GM12878 (cell line): Measurements from ENCODE around the gene PRC1. TPM values are rescaled to one million over a fixed set of nuclear protein-coding genes. Genes with fewer than 3 reads are reported as not detected.
A peak's percentile ranks its signal among the peaks of the same experiment; 100 is the strongest.

ENCODE experiments used
- ATAC-seq: fragments of 200-7000 bp; cut with Tn5 transposase; 3 replicates; pipeline ENCODE4 v1.9.1; 2020; ENCODE audit warnings: mild to moderate bottlenecking, moderate library complexity
- Bru-seq: library from RNA; stranded (reverse); fragments of 400-500 nt; gene quantifications from one replicate; lab custom pipeline; 2021; lab: Mats Ljungman, UMichigan
- BruChase-seq, 2 experiments: library from RNA; stranded (reverse); fragments of 400-500 nt; gene quantifications; one replicate each; lab custom pipeline; 2021; lab: Mats Ljungman, UMichigan
- BruUV-seq: library from RNA; stranded (reverse); fragments of 400-500 nt; replicated peaks from 2 replicates; lab custom pipeline; 2021; lab: Mats Ljungman, UMichigan
- CTCF ChIA-PET: fragments of 300-600 bp; sonication (Branson Sonifier 250); formaldehyde crosslinking; extraction: SDS; loops from one replicate; lab custom pipeline; 2021; ENCODE audit warnings: inconsistent platforms; lab: Yijun Ruan, JAX
- POLR2A ChIA-PET: fragments of 350-600 bp; formaldehyde crosslinking; extraction: SDS; loops from one replicate; lab custom pipeline; 2021; ENCODE audit warnings: inconsistent platforms; lab: Charles Lee
- RAD21 ChIA-PET: fragments of 300-600 bp; sonication (Branson Sonifier 250); formaldehyde crosslinking; loops from one replicate; lab custom pipeline; 2023; ENCODE audit warnings: antibody characterized with exemption; ENCODE audit not compliant: unreplicated experiment; lab: Charles Lee
- SMC1A ChIA-PET: fragments of 300-600 bp; sonication (Branson Sonifier 250); formaldehyde crosslinking; loops from one replicate; lab custom pipeline; 2023; ENCODE audit not compliant: unreplicated experiment, uncharacterized antibody; lab: Charles Lee
- DNase-seq: peaks from one replicate; pipeline ENCODE4 v3.0.0-alpha.2; 2011; ENCODE audit warnings: low read depth, low spot score
- FAIRE-seq: peaks from 3 replicates; lab custom pipeline; 2011; peaks lifted over from hg19 to GRCh38; lab: Jason Lieb, UNC
- H2AFZ ChIP-seq: 2 replicates; pipeline ENCODE4 v1.6.0; 2011; ENCODE audit warnings: low read depth, low read length, control low read depth; ENCODE audit not compliant: control insufficient read depth
- H3K27ac ChIP-seq: 2 replicates; pipeline ENCODE4 v1.5.1; 2011; ENCODE audit warnings: control low read depth; ENCODE audit not compliant: control insufficient read depth, insufficient read depth
- H3K27me3 ChIP-seq, 2 experiments: replicated peaks in 1 of 2; 2 replicates each; pipeline versions ENCODE4 v1.6.0 to v1.6.1; 2011; ENCODE audit warnings: low read length in 1 of 2; ENCODE audit not compliant: control insufficient read depth in 2 of 2, insufficient read depth in 2 of 2
- H3K36me3 ChIP-seq, 2 experiments: 2 replicates each; pipeline ENCODE4 v1.5.1; 2011; ENCODE audit warnings: low read length in 1 of 2; ENCODE audit not compliant: control insufficient read depth in 2 of 2, insufficient read depth in 2 of 2
- H3K4me1 ChIP-seq: 2 replicates; pipeline ENCODE4 v1.6.1; 2011; ENCODE audit warnings: mild to moderate bottlenecking, low read length, moderate library complexity, mixed read lengths; ENCODE audit not compliant: control insufficient read depth, insufficient read depth
- H3K4me2 ChIP-seq: 2 replicates; pipeline ENCODE4 v1.6.0; 2011; ENCODE audit warnings: control low read depth; ENCODE audit not compliant: control insufficient read depth, insufficient read depth
- H3K4me3 ChIP-seq: fragments of 200-600 bp; sonication (generic); 2 replicates; pipeline ENCODE4 v1.5.1; 2016
- H3K79me2 ChIP-seq: 2 replicates; pipeline ENCODE4 v1.6.0; 2011; ENCODE audit warnings: low read length; ENCODE audit not compliant: control insufficient read depth, insufficient read depth
- H3K9ac ChIP-seq: 2 replicates; pipeline ENCODE4 v1.8.0; 2011; ENCODE audit warnings: low read length, control low read depth, mixed read lengths; ENCODE audit not compliant: control insufficient read depth, insufficient read depth
- H3K9me3 ChIP-seq: replicated peaks from 3 replicates; pipeline ENCODE4 v1.5.1; 2011; ENCODE audit warnings: mild to moderate bottlenecking, low read length; ENCODE audit not compliant: control insufficient read depth, insufficient read depth
- H4K20me1 ChIP-seq: 2 replicates; pipeline ENCODE4 v1.6.0; 2011; ENCODE audit not compliant: control insufficient read depth, insufficient read depth
- ASH2L ChIP-seq: fragments of 300-600, 200-600 bp; sonication (generic); IDR thresholded peaks from 2 replicates; pipeline ENCODE4 v1.6.1; 2017; ENCODE audit warnings: low read depth, mild to moderate bottlenecking, borderline replicate concordance
- BACH1 ChIP-seq: fragments of 450-650 bp; IDR thresholded peaks from 2 replicates; pipeline ENCODE4 v1.6.1; 2017; ENCODE audit warnings: mild to moderate bottlenecking, borderline replicate concordance
- EGR1 ChIP-seq, 2 experiments: IDR thresholded peaks; 1 replicate in 1 of 2; 2 replicates in 1 of 2; pipeline ENCODE4 v1.6.1; 2011 to 2012; ENCODE audit warnings: low read depth in 2 of 2, low read length in 2 of 2, borderline replicate concordance in 1 of 2, mild to moderate bottlenecking in 1 of 2, moderate library complexity in 1 of 2
- IRF4 ChIP-seq: IDR thresholded peaks from 2 replicates; pipeline ENCODE4 v1.6.1; 2011; ENCODE audit warnings: low read depth, low read length
- JUNB ChIP-seq: IDR thresholded peaks from 2 replicates; pipeline ENCODE4 v1.6.1; 2016; ENCODE audit warnings: antibody characterized with exemption, mild to moderate bottlenecking
- MEF2A ChIP-seq: IDR thresholded peaks from 2 replicates; pipeline ENCODE4 v1.6.1; 2011; ENCODE audit warnings: low read depth, mild to moderate bottlenecking, low read length, moderate library complexity; ENCODE audit not compliant: insufficient read depth
- STAT3 ChIP-seq: IDR thresholded peaks from 2 replicates; pipeline ENCODE4 v1.6.1; 2011; ENCODE audit warnings: low read depth, low read length, improper control_type of control experiment
- ZSCAN29 ChIP-seq: fragments of 450-650 bp; IDR thresholded peaks from 2 replicates; pipeline ENCODE4 v1.6.1; 2017; ENCODE audit warnings: mild to moderate bottlenecking, moderate library complexity
- ZZZ3 ChIP-seq: IDR thresholded peaks from 2 replicates; pipeline ENCODE4 v1.6.1; 2011; ENCODE audit warnings: low read depth; ENCODE audit not compliant: control insufficient read depth, insufficient read length
- WGBS: methylation state at CpG from one replicate; pipeline ENCODE4 v1.1.6; 2016; ENCODE audit warnings: low lambda C conversion rate; ENCODE audit not compliant: insufficient replicate concordance, insufficient coverage; ENCODE audit errors: missing lambda C conversion rate; 5-methylcytosine and 5-hydroxymethylcytosine counted together
- in situ Hi-C: fragments of 300-500 bp; cut with MboI; formaldehyde crosslinking; loops from 9 replicates; pipeline ENCODE4 v1.14.3; 2018; ENCODE audit warnings: mixed read lengths
- intact Hi-C: fragments of 100-400 bp; cut with micrococcal nuclease; formaldehyde crosslinking; loops from one replicate; pipeline ENCODE4 v1.14.2; 2022; ENCODE audit not compliant: unreplicated experiment
- long read RNA-seq, 2 experiments: library from polyadenylated mRNA; unstranded; transcript quantifications; one replicate each; pipeline ENCODE4 v2.0.0, GENCODE V29; 2019 to 2020
- polyA minus RNA-seq, 3 experiments: library from RNA; depleted of rRNA, polyadenylated mRNA; stranded (reverse); fragments of >200 nt; gene quantifications; 2 replicates each; pipeline ENCODE4 v1.2.3, GENCODE V29; 2011
- polyA plus RNA-seq, 11 experiments: library from polyadenylated mRNA; depleted of rRNA in 4 of 11; unstranded in 6 of 11; stranded (reverse) in 5 of 11; fragments of >200 nt; fragmentation: Nextera tagmentation in 4 of 11; fragmentation: Illumina TruSeq in 1 of 11; extraction: Ambion mirVana in 4 of 11; extraction: Trizol in 1 of 11; gene quantifications; 1 replicate in 1 of 11; 2 replicates in 10 of 11; pipeline versions ENCODE4 v1.2.1 to v1.2.3, GENCODE V29; 2011 to 2016; ENCODE audit warnings: inconsistent platforms in 2 of 11, missing spikeins in 2 of 11, low read depth in 1 of 11
- total RNA-seq, 4 experiments: library from RNA; depleted of rRNA in 3 of 4; stranded (reverse); fragments of >200 nt in 3 of 4; fragmentation: Illumina TruSeq in 1 of 4; extraction: Trizol in 1 of 4; gene quantifications; 2 replicates each; pipeline versions ENCODE4 v1.2.1 to v1.2.3, GENCODE V29; 2013 to 2021
- TF ChIP-seq, protein P1 (sequence below): fragments of 450-650 bp; formaldehyde crosslinking; IDR thresholded peaks from 2 replicates; pipeline ENCODE4 v1.4.0; 2022; ENCODE audit warnings: mild to moderate bottlenecking, moderate library complexity

PRC1 gene, protein sequence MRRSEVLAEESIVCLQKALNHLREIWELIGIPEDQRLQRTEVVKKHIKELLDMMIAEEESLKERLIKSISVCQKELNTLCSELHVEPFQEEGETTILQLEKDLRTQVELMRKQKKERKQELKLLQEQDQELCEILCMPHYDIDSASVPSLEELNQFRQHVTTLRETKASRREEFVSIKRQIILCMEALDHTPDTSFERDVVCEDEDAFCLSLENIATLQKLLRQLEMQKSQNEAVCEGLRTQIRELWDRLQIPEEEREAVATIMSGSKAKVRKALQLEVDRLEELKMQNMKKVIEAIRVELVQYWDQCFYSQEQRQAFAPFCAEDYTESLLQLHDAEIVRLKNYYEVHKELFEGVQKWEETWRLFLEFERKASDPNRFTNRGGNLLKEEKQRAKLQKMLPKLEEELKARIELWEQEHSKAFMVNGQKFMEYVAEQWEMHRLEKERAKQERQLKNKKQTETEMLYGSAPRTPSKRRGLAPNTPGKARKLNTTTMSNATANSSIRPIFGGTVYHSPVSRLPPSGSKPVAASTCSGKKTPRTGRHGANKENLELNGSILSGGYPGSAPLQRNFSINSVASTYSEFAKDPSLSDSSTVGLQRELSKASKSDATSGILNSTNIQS
- total RNA-seq (2013; cell fraction: nucleolus; rRNA removed): 219 and 229 TPM in 2 replicates
- total RNA-seq (2014; rRNA removed) (139 and 158 TPM in 2 replicates), total RNA-seq (2014; rRNA removed; fragmentation: Illumina TruSeq; extraction: Trizol) (150 and 156 TPM in 2 replicates), total RNA-seq (2021) (108 and 113 TPM in 2 replicates), polyA plus RNA-seq (2011; rRNA removed) (241 and 262 TPM in 2 replicates), polyA plus RNA-seq (2014; fragmentation: Illumina TruSeq; extraction: Trizol) (161 and 192 TPM in 2 replicates), polyA plus RNA-seq (2014; fragmentation: Nextera tagmentation; extraction: Ambion mirVana) (100 to 1,000 TPM; 100 to 130 TPM), polyA plus RNA-seq (2014; rRNA removed) (118 and 133 TPM in 2 replicates), polyA plus RNA-seq (2016; fragmentation: Nextera tagmentation; extraction: Ambion mirVana) (100 to 1,000 TPM; 109 to 110 TPM), polyA minus RNA-seq (2011; rRNA and poly(A)+ RNA removed) (232 and 236 TPM in 2 replicates), Bru-seq, nascent RNA (percentile 61 among the genes with signal in this experiment), BruChase-seq, experiment 1, labeled RNA remaining after a 6-hour chase (percentile 88 among the genes with signal in this experiment), BruChase-seq, experiment 2, labeled RNA remaining after a 2-hour chase (percentile 88 among the genes with signal in this experiment)
- polyA plus RNA-seq (2011; ENCODE audit: low read depth): 74.2 TPM
- polyA plus RNA-seq (2011; cell fraction: cytosol; rRNA removed): 209 and 229 TPM in 2 replicates
- 514 and 607 TPM in 2 replicates for polyA plus RNA-seq (2011; cell fraction: nucleus; rRNA removed)
- 59.3 and 84.1 TPM in 2 replicates for polyA plus RNA-seq (2012)
- 75.6 and 81.0 TPM in 2 replicates for polyA minus RNA-seq (2011; cell fraction: cytosol; rRNA and poly(A)+ RNA removed)
- polyA minus RNA-seq (2011; cell fraction: nucleus; rRNA and poly(A)+ RNA removed): 105 and 119 TPM in 2 replicates
- long read RNA-seq, experiment 1, full-length matches to known transcripts: 10 of 36 reads
- long read RNA-seq, experiment 1, partial matches to known transcripts: 7 of 36 reads
- long read RNA-seq, experiment 1, other reads (novel, unspliced or antisense): 19 of 36 reads
- long read RNA-seq, experiment 2, full-length matches to known transcripts: 56 of 320 reads
- long read RNA-seq, experiment 2, partial matches to known transcripts: 101 of 320 reads
- long read RNA-seq, experiment 2, other reads (novel, unspliced or antisense): 163 of 320 reads

DNA sequence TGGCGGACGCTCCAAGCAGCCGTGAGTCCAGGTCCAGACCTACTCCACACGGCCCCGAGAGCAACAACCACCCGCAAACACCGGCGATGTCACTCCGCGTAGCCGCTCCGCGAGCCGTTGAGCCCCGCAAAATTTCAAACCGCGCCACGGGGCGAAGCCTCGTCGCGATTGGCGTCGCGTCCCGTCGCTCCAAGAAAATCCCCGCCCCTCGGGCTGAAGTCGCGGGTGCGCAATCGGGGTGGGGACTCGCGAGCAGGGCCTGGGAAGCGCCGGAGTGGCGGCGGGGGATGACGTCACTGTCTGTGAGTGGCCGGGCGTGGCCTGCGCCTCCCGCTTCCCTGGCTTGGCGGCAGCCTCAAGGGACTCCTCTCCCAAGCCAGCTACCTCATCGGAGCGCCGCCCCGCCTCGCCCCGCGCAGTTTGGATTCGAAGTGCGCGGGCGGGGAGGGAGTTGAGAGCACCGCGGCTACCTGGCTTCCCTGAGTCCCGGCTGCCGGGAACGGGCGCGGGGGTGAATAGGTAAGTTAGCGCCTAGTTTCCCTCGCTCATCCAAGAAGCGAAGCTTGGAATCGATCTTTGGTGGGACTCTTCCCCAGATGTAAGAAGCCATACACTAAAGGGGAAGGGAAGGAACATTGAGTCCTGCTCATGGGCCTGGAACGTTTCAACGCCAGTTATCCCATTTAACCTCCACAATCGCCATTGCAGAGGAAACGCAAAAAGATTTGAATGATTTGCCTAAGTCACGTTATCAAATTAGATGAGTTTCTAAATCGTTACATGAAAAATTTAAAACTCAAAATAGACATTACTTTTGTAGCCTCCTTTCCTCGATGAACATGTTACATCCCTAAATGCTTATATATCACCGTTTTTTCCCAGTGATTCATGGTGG is at the start of gene PRC1:
PRC1 (minus strand) TSS at position 119 of the 895 bp plus-strand sequence; CDS start at position 1, 118 bp downstream.
- Histone ChIP-seq H4K20me1 (no peaks in the 10 kb centered on the region), H3K79me2 (peaks cover 56% of the 10 kb centered on the region), H3K4me3 (peak within 1 kb of the TSS; percentile 99), H3K9ac (peak within 1 kb of the TSS; percentile 99), H3K4me1 (peaks cover 3% of the 10 kb centered on the region; the same call in 1 of the 2 replicates), H3K27ac (peak within 1 kb of the TSS; percentile 96), H3K27me3 (no peaks in the 10 kb centered on the region), H3K36me3 (peaks cover 4 to 6% of the 10 kb centered on the region in 2 experiments; a peak in 3 of 4 replicates), H3K4me2 (peak within 1 kb of the TSS; percentile 85), H2AFZ (peak within 1 kb of the TSS; percentile 99), H3K9me3 (no peaks in the 10 kb centered on the region)
- RAD21 ChIA-PET: interaction anchor here (0.6 to 1.0 kb wide), 2 partner anchors 59 to 70 kb away, joined by 3 read pairs; no protein-coding TSS in a partner anchor
- FAIRE-seq (no peak), DNase-seq (peak; percentile 77), ATAC-seq (peak; percentile 94)
- under 1% methylated on average over 67 of the region's 75 CpGs for WGBS
- in situ Hi-C loops (loop anchor here (25.0 kb wide), 1 partner anchor 1993 kb away; no protein-coding TSS in a partner anchor), intact Hi-C loops (loop anchor here (1.0 to 5.0 kb wide), 2 partner anchors 28 to 37 kb away; partner anchors contain the start of gene VPS33B)
- BruUV-seq: TSS peak; percentile 84
- POLR2A ChIA-PET: interaction anchor here (0.8 to 1.6 kb wide), 4 partner anchors 11 to 60 kb away, joined by 3 to 5 read pairs (median 4); partner anchors contain the start of genes RCCD1, UNC45A and VPS33B
- SMC1A ChIA-PET: interaction anchor here (2.0 kb wide), 1 partner anchor 12 kb away, joined by 6 read pairs; no protein-coding TSS in a partner anchor
- CTCF ChIA-PET: interaction anchor here (0.6 to 1.6 kb wide), 3 partner anchors 39 to 55 kb away, joined by 3 to 5 read pairs (median 3); partner anchors contain the start of gene RCCD1
- TF ChIP-seq ASH2L (no peak), ZSCAN29 (no peak), ZZZ3 (no peak), MEF2A (no peak), BACH1 (peak; percentile 75), STAT3 (no peak), EGR1 (IDR thresholded peaks at IDR 0.05; ENCODE audit: borderline replicate concordance in 1 of 2, low read depth in 2 of 2, low read length in 2 of 2) (no peak), JUNB (no peak), IRF4 (no peak)
- TF ChIP-seq, protein P1, sequence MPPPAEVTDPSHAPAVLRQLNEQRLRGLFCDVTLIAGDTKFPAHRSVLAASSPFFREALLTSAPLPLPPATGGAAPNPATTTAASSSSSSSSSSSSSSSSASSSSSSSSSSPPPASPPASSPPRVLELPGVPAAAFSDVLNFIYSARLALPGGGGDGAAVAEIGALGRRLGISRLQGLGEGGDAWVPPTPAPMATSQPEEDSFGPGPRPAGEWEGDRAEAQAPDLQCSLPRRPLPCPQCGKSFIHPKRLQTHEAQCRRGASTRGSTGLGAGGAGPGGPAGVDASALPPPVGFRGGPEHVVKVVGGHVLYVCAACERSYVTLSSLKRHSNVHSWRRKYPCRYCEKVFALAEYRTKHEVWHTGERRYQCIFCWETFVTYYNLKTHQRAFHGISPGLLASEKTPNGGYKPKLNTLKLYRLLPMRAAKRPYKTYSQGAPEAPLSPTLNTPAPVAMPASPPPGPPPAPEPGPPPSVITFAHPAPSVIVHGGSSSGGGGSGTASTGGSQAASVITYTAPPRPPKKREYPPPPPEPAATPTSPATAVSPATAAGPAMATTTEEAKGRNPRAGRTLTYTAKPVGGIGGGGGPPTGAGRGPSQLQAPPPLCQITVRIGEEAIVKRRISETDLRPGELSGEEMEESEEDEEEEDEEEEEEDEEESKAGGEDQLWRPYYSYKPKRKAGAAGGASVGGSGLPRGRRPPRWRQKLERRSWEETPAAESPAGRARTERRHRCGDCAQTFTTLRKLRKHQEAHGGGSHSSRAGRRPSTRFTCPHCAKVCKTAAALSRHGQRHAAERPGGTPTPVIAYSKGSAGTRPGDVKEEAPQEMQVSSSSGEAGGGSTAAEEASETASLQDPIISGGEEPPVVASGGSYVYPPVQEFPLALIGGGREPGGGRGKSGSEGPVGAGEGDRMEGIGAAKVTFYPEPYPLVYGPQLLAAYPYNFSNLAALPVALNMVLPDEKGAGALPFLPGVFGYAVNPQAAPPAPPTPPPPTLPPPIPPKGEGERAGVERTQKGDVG (CRISPR knock-in tag): peak; percentile 78; the same call in 1 of the 2 replicates
